B cell (primary cell): ENCODE results near the gene POLD4. TPM values are rescaled to one million over a fixed set of nuclear protein-coding genes. Genes with fewer than 3 reads are reported as not detected.

ENCODE experiments used
- ATAC-seq: fragments of 200-7000 bp; cut with Tn5 transposase; one replicate; pipeline ENCODE4 v1.10.0; 2021; ENCODE audit warnings: low read depth, mild to moderate bottlenecking, moderate number of reproducible peaks, moderate library complexity
- CTCF ChIA-PET: fragments of 350-600 bp; sonication (Branson Sonifier 250); formaldehyde crosslinking; loops from one replicate; lab custom pipeline; 2021; ENCODE audit warnings: antibody characterized with exemption, inconsistent platforms; lab: Charles Lee
- POLR2A ChIA-PET: fragments of 350-600 bp; sonication (Branson Sonifier 250); formaldehyde crosslinking; loops from one replicate; lab custom pipeline; 2021; ENCODE audit warnings: antibody characterized with exemption; lab: Charles Lee
- DNase-seq: peaks from one replicate; pipeline ENCODE4 v3.0.0; 2013
- H2AFZ ChIP-seq: 2 replicates; pipeline ENCODE4 v1.6.1; 2012; ENCODE audit warnings: mild to moderate bottlenecking, low read depth, low read length; ENCODE audit not compliant: insufficient read depth, poor library complexity, severe bottlenecking
- H3K27ac ChIP-seq, 2 donors: 1 replicate in 1 of 2; 2 replicates in 1 of 2; pipeline ENCODE4 v1.5.1; 2012 to 2013; ENCODE audit warnings: low read length in 2 of 2, mild to moderate bottlenecking in 2 of 2, moderate library complexity in 1 of 2
- H3K27me3 ChIP-seq, 4 experiments: fragments of 200-600 bp in 1 of 4; sonication (generic) in 1 of 4; replicated peaks in 1 of 4; 1 replicate in 2 of 4; 2 replicates in 2 of 4; pipeline versions ENCODE4 v1.6.1 to v1.7.0; 2013 to 2016; ENCODE audit warnings: low read length in 3 of 4, mild to moderate bottlenecking in 2 of 4, mixed read lengths in 1 of 4, moderate library complexity in 1 of 4; ENCODE audit not compliant: insufficient read depth in 4 of 4, control insufficient read depth in 3 of 4; ENCODE audit errors: control extremely low read depth in 1 of 4
- H3K36me3 ChIP-seq, 2 experiments: replicated peaks in 1 of 2; 1 replicate in 1 of 2; 2 replicates in 1 of 2; pipeline versions ENCODE4 v1.6.1 to v1.7.1; 2013; ENCODE audit warnings: low read length in 1 of 2; ENCODE audit not compliant: insufficient read depth in 2 of 2, control insufficient read depth in 1 of 2; ENCODE audit errors: control extremely low read depth in 1 of 2, extremely low read depth in 1 of 2
- H3K4me1 ChIP-seq, 2 donors: fragments of 200-600 bp in 1 of 2; sonication (generic) in 1 of 2; 1 replicate in 1 of 2; 2 replicates in 1 of 2; pipeline versions ENCODE4 v1.5.1 to v1.6.1; 2013 to 2017; ENCODE audit warnings: low read length in 2 of 2; ENCODE audit not compliant: control insufficient read depth in 2 of 2, insufficient read depth in 2 of 2
- H3K4me2 ChIP-seq: replicated peaks from 2 replicates; pipeline ENCODE3; 2012; ENCODE audit warnings: mild to moderate bottlenecking, low read depth, low read length; ENCODE audit not compliant: poor library complexity, severe bottlenecking
- H3K4me3 ChIP-seq, 5 experiments: fragments of 200-600 bp in 1 of 5; sonication (generic) in 1 of 5; 1 replicate in 3 of 5; 2 replicates in 2 of 5; pipeline versions ENCODE4 v1.5.1 to v1.7.0; 2011 to 2016; ENCODE audit warnings: low read length in 4 of 5, mild to moderate bottlenecking in 4 of 5, low read depth in 2 of 5, control low read depth in 1 of 5, moderate library complexity in 1 of 5; ENCODE audit not compliant: insufficient read depth in 1 of 5; ENCODE audit errors: control extremely low read depth in 1 of 5, extremely low read depth in 1 of 5
- H3K79me2 ChIP-seq: fragments of 200-600 bp; sonication (generic); one replicate; pipeline ENCODE4 v1.6.0; 2016; ENCODE audit warnings: low read length; ENCODE audit not compliant: control insufficient read depth, insufficient read depth
- H3K9ac ChIP-seq: fragments of 200-600 bp; sonication (generic); 2 replicates; pipeline ENCODE4 v1.6.1; 2017; ENCODE audit warnings: mild to moderate bottlenecking, low read length, moderate library complexity
- H3K9me3 ChIP-seq, 3 donors: one replicate each; pipeline versions ENCODE4 v1.6.1 to v1.7.1; 2013; ENCODE audit warnings: low read length in 2 of 3; ENCODE audit not compliant: control insufficient read depth in 2 of 3, insufficient read depth in 1 of 3; ENCODE audit errors: control extremely low read depth in 1 of 3
- H4K20me1 ChIP-seq: 2 replicates; pipeline ENCODE4 v1.6.0; 2012; ENCODE audit warnings: mild to moderate bottlenecking, low read length; ENCODE audit not compliant: insufficient read depth, control insufficient read depth, poor library complexity, severe bottlenecking
- H3K27ac Mint-ChIP-seq: one replicate; pipeline ENCODE4 v1.8.0; 2021; ENCODE audit warnings: mixed read lengths
- H3K27me3 Mint-ChIP-seq: one replicate; pipeline ENCODE4 v1.8.0; 2021; ENCODE audit warnings: mixed read lengths
- H3K4me1 Mint-ChIP-seq: one replicate; pipeline ENCODE4 v1.8.0; 2021; ENCODE audit warnings: mixed read lengths
- H3K4me3 Mint-ChIP-seq: one replicate; pipeline ENCODE4 v1.8.0; 2021; ENCODE audit warnings: mixed read lengths
- H3K9me3 Mint-ChIP-seq: one replicate; pipeline ENCODE4 v1.8.0; 2022; ENCODE audit warnings: mixed read lengths; ENCODE audit not compliant: insufficient read depth
- EZH2 ChIP-seq: IDR thresholded peaks from 2 replicates; pipeline ENCODE4 v1.6.1; 2012; ENCODE audit warnings: borderline replicate concordance, low read depth, mild to moderate bottlenecking, moderate library complexity, low read length; ENCODE audit not compliant: insufficient read depth, poor library complexity, severe bottlenecking
- WGBS: methylation state at CpG from one replicate; pipeline ENCODE4 v1.1.5; 2013; ENCODE audit warnings: missing lambda C conversion rate; ENCODE audit not compliant: insufficient coverage; 5-methylcytosine and 5-hydroxymethylcytosine counted together
- intact Hi-C: fragments of 100-400 bp; cut with micrococcal nuclease; formaldehyde crosslinking; loops from one replicate; pipeline ENCODE4 v1.10.0; 2022
- polyA plus RNA-seq: library from polyadenylated mRNA; depleted of rRNA; stranded (reverse); fragments of >200 nt; gene quantifications from 2 replicates; pipeline ENCODE4 v1.2.3, GENCODE V29; 2012
- total RNA-seq, 2 donors: library from RNA; stranded (reverse); fragments of 120-200 nt in 1 of 2; gene quantifications; 1 replicate in 1 of 2; 2 replicates in 1 of 2; pipeline versions ENCODE4 v1.2.3 to v1.2.4, GENCODE V29; 2013 to 2022
- TF ChIP-seq, protein P1 (sequence below): fragments of 200-600 bp; IDR thresholded peaks from one replicate; pipeline ENCODE4 v1.8.0; 2022; ENCODE audit warnings: antibody characterized with exemption, mild to moderate bottlenecking

The POLD4 gene
- total and polyA plus RNA-seq, 2 donors (not counting 1 experiment from before 2014, with no cell fraction given), result 210 to 559 TPM

- H3K27me3 Mint-ChIP-seq, result no peaks in the 10 kb centered on the region
These were observed 17.2 kb upstream of the POLD4 start for GRCh38 chr11:67370351-67371076.

More at GRCh38 chr11:67370351-67371076, 17.2 kb upstream of the POLD4 start:
- no peaks in the 10 kb centered on the region for H3K9me3 Mint-ChIP-seq
- no peak overlapping the region for H3K4me3 ChIP-seq
- H3K9me3 ChIP-seq, result no peaks in the 10 kb centered on the region
- no peak overlapping the region for H3K9ac ChIP-seq
- H3K4me1 ChIP-seq, result peaks cover 76 to 81% of the 10 kb centered on the region in 2 donors
- H3K79me2 ChIP-seq, result peaks cover 74% of the 10 kb centered on the region
- WGBS, result 64% methylated on average over 11 of the region's 14 CpGs
- H3K27ac Mint-ChIP-seq, result peak overlapping the region; percentile 72
- ChIA-PET POLR2A (interaction anchor here (0.7 to 14.2 kb wide), 7 partner anchors 8 to 130 kb away, joined by 3 to 323 read pairs (median 8); partner anchors contain the start of gene POLD4), CTCF (interaction anchor here (0.8 to 42.2 kb wide), 9 partner anchors 1 to 289 kb away, joined by 3 to 2379 read pairs (median 3); partner anchors contain the start of genes CLCF1, POLD4, PPP1CA and RAD9A)
- TF ChIP-seq EZH2, result no peak
- TF ChIP-seq, protein P1, sequence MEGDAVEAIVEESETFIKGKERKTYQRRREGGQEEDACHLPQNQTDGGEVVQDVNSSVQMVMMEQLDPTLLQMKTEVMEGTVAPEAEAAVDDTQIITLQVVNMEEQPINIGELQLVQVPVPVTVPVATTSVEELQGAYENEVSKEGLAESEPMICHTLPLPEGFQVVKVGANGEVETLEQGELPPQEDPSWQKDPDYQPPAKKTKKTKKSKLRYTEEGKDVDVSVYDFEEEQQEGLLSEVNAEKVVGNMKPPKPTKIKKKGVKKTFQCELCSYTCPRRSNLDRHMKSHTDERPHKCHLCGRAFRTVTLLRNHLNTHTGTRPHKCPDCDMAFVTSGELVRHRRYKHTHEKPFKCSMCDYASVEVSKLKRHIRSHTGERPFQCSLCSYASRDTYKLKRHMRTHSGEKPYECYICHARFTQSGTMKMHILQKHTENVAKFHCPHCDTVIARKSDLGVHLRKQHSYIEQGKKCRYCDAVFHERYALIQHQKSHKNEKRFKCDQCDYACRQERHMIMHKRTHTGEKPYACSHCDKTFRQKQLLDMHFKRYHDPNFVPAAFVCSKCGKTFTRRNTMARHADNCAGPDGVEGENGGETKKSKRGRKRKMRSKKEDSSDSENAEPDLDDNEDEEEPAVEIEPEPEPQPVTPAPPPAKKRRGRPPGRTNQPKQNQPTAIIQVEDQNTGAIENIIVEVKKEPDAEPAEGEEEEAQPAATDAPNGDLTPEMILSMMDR, result no peak
- DNase-seq (no peak), ATAC-seq (no peak)
- H3K36me3 ChIP-seq, result peaks cover 0 to 20% of the 10 kb centered on the region in 2 experiments
- H3K27me3 ChIP-seq, result no peaks in the 10 kb centered on the region
- peaks cover 65% of the 10 kb centered on the region for H4K20me1 ChIP-seq
- peak overlapping the region; percentile 93 for H3K4me2 ChIP-seq
- peak overlapping the region in 1 of 2 donors; percentile 17 for H3K27ac ChIP-seq
- intact Hi-C loops, result no loop called here
- peaks cover 79% of the 10 kb centered on the region for H3K4me1 Mint-ChIP-seq
- peak overlapping the region; percentile 92 for H3K4me3 Mint-ChIP-seq
- no peak overlapping the region for H2AFZ ChIP-seq
